ENCODE data around the gene TULP4.
A peak's percentile ranks its signal among the peaks of the same experiment; 100 is the strongest.
"Not testable (repeated sequence)": the region's sequence is repeated elsewhere in the genome, so short reads cannot be mapped to it uniquely, and the experiment has no call there.

TULP4 gene

DNA sequence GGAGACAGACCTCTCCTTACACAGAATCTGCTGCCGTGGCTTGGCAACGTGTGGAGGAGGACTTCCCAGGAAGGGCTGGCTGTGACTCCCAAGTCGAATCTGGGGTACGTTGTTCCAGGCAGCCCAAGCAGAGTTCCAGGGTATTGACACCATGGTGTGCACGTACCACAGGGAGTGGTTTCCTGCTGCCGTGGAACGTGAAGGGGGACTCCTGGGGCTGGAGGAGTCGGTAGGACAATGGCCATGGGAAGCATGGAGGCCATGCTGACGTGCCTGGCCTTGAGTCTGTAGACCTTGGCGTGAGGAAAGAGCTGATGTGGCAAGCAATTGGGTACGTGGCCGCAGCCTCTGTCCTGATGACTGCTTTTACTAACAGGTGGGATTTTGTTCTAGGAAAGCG lies 119.3 kb downstream of the TULP4 start:
- no peak for DNase-seq

DNA sequence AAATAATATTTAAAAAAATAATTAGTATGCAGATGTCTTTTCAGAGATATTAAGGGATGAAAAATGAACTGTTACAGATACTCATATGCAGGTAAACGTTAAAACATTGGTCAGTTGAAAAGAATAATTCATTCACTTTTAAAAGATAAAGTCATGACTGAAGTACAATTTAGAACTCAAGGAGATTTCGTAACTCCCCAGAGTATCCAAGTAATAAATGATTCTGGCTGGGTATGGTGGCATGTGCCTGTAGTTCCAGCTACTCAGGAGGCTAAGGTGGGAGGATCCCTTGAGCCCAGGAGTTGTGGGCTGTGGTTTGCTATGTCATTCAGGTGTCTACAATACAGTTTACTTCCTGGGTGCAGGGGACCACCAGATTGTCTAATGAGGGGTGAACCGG lies 125.3 kb downstream of the TULP4 start:
- DNase-seq: no peak

DNA sequence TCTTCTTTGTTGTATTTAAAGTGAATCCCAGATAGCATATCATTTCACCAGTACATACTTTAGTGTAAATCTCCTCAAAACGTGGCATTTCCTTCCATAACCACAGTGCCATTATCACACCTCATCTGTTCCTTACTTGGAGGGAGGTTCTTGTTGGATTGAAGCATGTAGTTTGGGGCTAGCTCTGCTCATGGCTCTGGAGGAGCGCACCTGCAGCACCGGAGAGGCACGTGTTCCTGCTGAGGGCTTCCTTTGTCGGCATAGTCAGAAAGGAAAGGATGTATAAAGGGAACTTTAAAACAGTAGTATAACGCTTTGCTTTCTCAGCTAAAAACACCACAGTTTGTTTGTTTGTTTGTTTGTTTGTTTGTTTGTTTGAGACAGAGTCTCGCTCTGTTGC lies 126.0 kb downstream of the TULP4 start:
- no peak for DNase-seq

DNA sequence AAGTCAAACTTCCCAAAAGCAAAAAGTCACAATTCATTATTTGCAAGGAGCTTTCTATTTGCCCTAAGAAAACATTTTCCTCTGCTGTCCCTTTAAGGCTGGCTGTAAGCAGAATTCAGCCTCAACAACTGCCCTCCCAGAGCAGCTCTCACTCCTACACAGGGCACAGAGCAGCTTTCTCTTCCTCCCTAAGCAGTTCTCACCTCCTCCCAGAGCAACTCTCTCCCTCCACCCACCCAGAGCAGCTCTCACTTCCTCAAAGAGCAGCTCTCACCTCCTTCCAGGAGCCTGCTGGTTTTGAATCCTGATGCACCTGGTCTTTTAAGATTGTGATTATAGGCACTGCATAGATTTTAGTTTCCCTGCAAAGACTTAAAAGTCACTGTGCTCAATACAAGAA lies 127.0 kb downstream of the TULP4 start:
- no peak for DNase-seq

DNA sequence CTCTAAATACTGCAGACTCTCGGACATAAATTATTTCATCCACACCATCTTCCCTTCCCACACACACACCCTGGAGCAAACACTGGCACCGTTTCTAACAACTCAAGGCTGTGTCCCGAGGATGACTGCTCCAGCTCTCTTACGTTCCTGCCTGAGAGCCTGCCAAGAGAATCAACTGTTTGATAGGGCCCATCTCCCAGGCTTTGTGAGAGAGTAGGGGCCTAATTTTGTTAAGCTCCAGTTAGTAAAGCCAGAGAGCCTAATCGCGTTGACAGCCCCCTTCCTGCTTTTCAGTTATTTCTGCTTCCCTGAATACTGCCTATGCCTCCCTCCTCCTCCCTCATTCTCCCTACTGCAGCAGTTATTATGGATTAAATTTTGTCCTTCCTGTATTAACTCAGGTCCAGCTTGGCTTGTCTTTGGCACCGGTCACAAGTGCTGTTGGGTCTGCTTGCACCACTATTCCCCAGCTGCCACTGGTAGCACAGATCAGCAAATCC lies 129.5 kb downstream of the TULP4 start:
- DNase-seq: no peak

DNA sequence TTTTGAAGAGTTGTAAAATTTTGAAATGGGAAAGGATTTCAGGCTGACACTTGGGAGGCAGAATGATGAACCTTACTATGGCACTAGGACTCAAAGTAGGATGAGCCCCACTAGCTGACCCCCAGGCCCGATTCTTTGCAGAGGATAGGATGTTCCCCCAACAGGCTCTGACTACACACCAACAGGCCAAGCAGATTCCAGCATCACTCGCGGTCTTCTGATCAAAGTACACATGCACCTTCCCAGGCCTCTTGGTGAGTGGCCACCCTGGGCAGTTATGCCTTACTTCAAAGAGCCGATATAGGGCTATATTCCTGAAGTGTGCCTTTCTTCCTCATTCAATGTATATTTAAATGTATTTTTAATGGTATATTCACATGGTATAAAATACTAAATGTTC lies 130.0 kb downstream of the TULP4 start:
- DNase-seq: no peak

DNA sequence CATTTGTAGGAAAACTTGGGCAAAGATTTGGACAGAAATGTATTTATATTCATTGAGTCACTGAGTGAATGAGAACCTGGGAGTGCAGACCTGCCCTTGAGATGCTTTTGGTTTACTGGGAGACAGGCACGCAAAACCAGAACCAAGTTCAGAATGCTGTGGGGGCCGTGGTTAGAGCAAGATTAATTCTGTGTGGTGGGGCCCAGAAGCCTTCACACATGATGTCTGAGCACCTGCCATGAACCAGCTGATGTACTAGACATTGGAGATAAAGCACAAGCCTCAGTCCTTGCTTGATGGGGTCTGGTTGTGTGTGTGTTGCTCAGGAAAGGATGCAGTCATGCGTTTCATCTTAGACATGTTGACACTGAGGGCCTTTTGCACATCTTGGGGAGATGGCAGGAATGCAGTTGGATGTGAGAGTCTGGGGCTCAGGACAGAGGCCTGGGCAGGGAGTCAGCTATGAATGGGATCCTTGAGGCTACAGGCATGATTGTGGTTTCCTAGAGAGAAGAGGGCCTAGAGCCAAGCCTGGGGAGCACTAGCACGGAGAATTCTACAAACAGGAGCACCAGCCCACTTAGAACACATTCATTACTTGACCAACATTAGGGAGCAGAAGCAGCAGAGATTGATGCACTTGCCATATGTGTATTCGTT lies 133.3 kb downstream of the TULP4 start:
- no peak for DNase-seq

DNA sequence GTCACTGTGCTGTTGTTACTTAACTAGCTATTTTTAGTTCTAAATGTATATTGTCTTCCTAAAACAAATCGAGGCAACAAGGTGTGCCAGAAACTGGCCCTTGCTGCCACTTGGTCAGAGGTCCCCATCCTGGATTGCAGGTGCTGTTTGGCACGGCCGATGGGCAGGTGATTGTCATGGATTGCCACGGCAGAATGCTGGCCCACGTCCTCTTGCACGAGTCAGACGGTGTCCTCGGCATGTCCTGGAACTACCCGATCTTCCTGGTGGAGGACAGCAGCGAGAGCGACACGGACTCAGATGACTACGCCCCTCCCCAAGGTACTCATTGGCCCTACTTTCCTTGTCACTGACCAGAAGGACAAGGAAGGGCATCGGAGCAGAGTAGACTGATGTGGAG lies 136.6 kb downstream of the TULP4 start:
- no peak for DNase-seq

DNA sequence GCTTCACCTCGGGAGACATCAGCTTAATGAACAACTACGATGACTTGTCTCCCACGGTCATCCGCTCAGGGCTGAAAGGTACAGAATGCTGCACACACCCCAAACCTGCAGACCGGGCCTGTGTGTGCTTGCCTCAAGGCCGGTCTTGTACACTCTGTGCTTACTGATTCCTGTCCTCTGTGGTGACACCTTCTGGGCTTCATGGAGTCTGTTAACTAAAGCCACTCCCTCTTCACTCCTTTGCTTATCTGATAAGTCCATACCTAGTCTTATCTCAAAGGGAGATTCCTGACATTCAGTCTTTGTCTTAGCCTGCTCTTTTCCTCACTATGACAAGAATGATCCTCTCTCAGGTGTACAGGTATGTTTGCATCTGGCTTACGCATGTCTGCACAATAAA lies 139.9 kb downstream of the TULP4 start:
- no peak for DNase-seq

DNA sequence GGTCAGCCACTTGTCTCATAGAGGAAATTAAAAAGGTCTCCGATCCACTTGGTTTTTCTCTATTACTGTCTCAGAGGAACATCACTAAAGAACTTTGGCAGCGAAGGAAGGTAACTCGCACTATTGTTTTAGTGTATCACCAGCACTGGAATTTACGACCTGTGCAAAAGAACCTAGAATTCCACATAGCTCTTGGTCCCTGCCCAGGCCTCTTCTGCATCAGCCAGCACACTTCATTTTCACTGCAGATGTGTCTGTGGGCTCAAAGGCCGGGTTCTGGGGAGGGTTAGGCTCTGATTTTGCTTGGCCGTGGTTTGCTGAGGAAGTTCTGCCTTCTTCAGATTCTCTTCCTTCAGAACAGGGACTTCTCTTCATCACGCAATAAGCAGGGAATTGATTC lies 144.9 kb downstream of the TULP4 start:
- DNase-seq: no peak

DNA sequence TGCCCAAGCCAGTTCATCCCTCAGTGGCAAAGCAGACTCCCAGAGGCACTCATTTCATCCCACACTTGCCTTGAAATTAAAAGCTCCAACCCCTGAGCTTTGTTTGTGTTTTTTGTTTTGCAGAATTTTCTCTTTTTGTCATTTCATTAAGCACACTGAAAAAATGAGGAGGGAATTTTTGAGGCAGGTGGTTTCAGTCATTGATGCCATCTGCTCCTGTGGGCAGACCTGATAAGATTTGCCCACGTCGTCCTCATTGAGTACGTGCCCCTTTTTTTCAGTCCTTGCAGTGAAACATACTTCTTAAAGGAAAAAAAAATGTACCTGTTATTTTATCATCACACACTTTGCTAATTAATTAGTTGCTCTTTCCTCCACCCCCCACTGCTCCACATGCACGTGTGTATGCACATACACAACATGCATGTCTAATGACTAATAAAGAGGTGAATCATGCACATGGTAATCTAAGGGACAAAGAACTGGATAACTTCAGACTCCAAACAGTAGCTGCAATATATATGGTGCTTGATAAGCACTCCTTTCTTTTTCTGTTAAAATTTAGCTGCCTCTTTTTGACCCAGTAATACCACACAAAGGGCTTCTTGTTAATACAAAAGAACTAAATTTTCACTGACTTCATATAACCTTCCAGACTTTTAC lies 145.5 kb downstream of the TULP4 start:
- DNase-seq: no peak

DNA sequence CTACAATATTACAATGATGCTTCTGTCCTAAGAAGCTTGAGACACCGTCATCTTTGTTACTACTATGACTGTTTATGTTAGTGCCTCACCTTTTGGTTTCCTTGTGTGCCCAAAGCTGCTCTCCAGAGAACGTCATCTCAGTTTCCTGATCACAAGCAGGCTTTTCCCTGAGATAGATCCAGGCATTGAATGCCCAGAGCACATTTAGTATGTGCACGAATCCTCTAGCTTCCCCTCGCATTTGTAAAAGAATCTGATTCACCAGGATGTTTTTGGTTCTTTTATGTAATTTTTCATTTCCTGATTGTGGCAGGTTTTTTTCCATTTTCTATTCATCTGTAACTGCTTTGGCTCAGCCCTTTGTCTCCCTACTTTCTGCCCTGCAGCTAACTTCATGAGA lies 147.5 kb downstream of the TULP4 start:
- no peak for DNase-seq

DNA sequence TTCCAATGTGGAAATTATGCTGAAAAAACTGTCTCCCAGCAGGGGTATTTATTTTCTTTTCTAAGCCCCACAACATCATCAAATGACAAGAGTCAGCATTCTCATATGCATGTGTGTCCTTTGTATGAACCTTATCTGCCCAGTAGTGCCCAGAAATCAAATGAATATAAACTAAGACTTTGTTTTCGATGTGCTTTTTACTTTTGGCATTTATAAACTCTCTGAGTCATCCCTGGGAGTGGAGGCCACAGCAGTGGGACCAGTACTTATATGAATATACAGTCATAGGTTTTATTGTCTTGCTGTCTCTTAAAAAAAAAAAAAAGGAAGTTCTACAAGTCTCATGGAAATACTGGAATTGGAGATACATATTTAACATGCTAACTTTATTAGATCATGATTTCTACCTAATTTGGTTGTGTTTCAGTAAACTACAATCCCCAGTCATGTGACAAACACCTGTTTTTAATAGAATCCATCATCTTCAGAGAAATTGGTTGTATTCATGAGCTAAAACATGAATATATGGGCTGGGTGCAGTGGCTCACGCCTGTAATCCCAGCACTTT lies 148.4 kb downstream of the TULP4 start:
- no peak for DNase-seq

DNA sequence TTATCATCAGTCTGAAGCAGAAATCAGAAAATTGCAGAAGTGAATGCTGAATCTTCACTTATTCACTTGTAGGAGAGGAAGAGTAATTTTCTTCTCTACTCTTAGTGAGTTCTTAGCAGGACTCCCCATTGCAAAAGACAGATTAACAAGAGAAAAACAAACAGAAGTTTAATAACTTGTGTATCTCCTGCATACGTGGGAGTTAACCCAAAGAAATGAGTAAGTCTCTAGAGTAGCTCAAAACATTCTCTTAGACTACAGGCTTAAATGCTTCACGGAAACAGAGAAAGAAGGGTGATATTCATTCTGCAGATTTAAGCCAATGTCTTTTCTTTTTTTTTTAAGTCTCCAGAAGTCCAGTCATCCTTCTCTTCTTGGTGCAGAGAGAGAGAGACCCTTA lies 149.7 kb downstream of the TULP4 start:
- no peak for DNase-seq

DNA sequence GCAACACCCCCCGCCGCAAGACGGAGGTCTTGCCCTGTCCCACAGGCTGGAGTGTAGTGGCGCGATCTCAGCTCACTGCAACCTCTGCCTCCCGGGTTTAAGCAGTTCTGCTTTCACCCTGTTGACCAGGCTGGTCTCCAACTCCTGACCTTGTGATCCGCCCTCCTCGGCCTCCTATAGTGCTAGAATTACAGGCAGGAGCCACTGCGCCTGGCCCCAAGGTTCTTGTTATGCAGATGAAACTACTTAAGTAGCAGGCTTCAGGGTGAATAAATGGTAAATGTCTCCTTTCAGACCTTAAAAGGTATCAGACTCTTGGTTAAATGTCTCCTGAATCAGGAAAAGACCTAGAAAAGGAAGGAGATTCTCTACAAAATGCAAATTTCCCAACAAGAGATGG lies 152.2 kb downstream of the TULP4 start:
- no peak for DNase-seq

DNA sequence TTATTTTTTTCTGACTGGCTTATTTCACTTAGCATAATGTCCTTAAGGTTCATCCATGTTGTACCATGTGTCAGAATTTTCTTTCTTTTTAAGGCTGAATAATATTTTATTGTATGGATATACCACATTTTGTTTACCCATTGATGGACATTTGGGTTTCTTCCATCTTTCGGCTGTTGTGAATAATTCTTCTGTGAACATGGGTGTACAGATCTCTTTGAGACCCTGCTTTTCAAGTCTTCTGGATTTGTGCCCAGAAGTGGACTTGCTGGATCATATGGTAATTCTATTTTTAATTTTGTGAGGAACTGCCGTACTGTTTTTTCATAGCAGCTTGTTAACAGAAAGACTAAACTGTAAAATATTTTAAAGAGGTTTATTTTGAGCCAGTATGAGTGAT lies 153.0 kb downstream of the TULP4 start:
- no peak for DNase-seq

DNA sequence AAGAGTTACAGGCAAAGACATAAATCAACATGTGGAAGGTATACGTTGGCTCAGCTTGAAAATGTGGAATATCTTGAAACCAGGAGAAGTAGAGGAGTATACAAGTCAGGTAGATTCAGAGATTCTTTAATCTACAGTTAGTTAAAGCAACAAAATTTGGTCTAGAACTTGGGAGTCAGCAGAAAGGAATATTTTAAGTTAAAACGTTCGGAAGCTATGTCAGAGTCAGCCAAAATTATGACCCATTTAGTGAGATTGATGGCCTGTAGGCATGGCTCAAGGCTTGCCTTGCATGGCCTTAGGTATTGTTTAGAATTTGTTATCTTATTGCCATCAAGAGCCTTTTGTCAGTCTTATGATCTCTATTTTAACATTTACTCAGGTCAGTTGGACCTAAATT lies 153.5 kb downstream of the TULP4 start:
- DNase-seq: no peak

DNA sequence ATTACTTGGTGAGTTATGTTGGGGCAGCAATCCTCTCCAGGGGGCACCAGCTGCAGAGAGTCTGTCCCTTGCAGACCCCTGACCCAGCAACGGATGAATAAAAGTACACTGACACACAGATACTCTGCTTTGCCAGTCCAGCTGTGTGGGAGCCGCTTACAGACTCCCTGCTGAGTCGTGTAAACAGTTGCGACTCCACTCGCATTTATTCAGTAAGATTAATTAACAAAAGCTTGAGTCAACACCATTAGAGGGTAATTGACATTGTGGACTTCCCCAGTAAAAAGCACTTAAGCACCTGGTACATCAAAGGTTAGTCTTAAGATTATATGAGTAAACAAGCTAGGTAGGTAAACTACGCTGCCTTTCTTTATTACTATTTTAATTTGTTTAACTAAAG lies 155.7 kb downstream of the TULP4 start:
- peak; percentile 53 for DNase-seq

DNA sequence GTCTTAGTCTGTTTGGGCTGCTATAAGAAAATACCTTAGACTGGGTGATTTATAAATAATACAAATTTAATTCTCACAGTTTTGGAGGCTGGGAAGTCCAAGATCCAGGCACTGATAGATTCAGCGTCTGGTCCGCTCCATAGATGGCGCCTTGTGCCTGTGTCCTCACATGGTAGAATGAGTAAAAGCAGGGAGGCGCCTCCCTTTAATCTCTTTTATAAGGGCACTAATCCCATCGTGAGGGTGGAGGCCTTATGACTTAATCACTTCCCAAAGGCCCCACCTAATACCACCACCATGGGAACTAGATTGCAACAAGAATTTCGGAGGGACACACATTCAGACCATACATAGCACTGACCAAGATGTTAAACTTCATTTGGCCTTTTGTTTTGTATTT lies 156.4 kb downstream of the TULP4 start:
- DNase-seq: peak; percentile 47

DNA sequence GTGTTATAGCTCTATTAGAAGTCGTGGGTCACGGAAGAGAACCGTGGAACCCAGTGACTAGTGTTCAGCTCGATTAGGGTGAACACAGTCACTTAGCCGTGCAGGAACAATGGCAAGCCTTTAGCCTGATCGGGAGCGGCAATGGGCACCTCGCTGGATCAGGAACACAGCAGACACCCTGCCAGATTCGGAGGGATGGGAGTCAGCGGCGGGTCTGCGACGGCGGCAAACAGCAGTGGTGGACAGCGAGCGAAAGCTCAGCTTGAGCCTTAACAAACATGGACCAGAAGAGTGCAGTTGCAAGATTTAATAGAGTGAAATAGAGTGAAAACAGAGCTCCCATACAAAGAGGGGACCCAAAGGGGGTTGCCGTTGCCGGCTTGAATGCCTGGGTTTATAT lies 157.8 kb downstream of the TULP4 start:
- DNase-seq: not testable (repeated sequence)

DNA sequence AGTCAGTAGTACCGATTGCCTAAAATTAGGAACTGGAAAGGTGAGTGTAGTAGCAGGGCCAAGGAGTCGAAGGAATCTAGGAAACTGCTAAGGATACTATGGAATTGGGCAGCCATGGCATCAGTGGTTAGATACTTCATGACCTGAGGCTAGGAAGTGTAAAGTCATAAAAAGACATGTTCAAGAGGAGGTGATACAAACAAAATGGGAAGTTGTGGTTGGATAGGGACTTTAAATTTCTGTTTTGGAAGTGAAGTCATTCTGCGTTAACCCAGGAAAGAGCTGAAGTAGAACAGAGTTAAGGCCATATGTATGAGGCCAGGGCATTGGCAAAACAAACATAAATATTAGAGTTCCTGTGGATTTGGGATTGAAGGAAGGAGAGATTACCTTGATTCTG lies 159.1 kb downstream of the TULP4 start:
- DNase-seq: no peak

DNA sequence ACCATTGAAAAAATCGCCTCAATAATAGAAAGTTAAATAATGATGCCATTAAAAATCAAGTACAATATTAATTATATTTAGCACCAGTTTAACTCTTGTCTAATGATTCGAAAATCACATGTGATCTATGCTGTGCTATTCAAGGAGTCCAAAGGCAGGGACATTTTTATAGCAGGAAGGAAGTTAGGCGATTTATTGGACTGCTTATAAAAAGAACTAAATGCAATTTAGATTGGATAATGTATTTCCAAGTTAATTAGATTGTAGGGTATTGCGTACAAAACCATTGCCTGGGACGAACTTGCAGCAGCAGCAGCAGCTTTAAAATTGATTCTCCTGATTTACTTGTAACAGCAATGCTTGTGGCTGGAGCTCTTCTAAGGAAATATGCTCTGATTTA lies 160.2 kb downstream of the TULP4 start:
- DNase-seq: no peak

DNA sequence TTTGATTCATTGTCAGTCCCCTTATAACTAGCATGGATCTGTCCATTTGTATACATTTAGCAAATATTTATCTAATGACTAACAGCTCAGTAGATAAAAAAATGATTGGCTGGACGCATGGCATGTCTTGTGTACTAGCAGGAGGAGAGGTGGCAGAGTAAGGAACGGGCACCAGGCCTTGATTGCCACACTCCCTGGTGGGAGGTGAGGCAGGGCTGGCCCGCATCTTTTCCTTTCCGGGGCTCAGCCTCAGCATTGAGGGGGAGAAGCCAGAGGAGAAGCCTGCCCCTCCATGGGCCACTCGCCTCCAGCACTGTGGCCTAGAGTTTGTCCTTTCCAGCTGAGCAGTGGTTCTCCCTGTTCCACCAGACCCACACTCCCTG lies 162.7 kb downstream of the TULP4 start:
- DNase-seq: peak; percentile 89
